ENCODE data around the gene PIK3CB. TPM values are rescaled to one million over a fixed set of nuclear protein-coding genes. Genes with fewer than 3 reads are reported as not detected.
A peak's percentile ranks its signal among the peaks of the same experiment; 100 is the strongest.

The PIK3CB gene
- 10 to 100 TPM; 20.6 to 32.0 TPM for total RNA-seq

DNA sequence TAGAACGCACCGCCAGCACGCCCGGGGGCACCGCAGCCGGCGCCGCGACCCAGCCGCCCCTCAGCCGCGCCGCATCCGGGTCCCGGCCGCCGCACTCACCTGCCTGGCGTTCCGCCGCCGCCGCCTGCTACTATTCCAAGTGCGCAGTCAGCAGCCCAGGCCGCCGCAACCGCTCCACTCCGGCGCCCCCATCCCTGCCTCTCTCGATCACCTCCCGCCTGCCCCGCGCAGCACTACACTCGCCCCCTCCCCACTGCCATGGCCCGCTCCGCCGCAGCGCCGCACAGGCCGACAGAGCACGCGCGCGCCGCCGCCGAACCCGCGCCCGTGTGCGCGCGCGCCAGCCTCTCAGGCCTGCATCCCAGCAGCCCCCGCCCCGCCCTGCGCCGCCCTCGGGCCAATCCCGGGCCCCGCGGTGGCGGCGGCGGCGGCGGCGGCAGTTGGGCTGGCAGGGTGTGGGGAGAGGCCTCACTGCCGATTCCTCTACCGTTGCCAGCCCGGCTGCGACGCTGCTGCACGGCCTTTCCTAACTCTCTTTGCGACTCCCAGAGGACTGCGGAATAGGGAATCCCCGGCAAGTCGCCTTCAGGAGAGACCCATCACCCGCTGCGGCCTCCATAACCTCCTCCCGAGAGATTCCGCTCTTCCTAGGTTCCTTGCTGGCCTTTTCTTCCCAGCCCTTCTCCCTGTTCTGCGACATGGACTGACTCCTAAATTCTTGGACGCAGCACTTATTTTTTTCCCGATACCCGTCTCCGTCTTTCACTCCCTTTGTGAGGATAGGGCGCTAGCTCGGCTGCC is at the start of gene PIK3CB:
Gene PIK3CB (minus strand): TSS at position 333 of the 801 bp plus-strand sequence. CDS start 75,585 bp downstream, outside the sequence.
- DNase-seq (ENCODE audit: low spot score) (peak; percentile 51), ATAC-seq (ENCODE audit: insufficient number of reproducible peaks, low FRiP score, low read depth) (peak; percentile 84)
- Histone ChIP-seq H3K4me3 (peak within 1 kb of the TSS; percentile 91), H3K9me3 (no peaks in the 10 kb centered on the region), H3K27me3 (replicated peaks; ENCODE audit: insufficient read depth) (no peaks in the 10 kb centered on the region), H3K36me3 (no peaks in the 10 kb centered on the region), H3K4me1 (ENCODE audit: control insufficient read depth in 1 of 2, low read depth in 2 of 2) (peaks cover 9 to 13% of the 10 kb centered on the region in 2 donors), H3K27ac (peak within 1 kb of the TSS; percentile 92)
- TF ChIP-seq, protein P1, sequence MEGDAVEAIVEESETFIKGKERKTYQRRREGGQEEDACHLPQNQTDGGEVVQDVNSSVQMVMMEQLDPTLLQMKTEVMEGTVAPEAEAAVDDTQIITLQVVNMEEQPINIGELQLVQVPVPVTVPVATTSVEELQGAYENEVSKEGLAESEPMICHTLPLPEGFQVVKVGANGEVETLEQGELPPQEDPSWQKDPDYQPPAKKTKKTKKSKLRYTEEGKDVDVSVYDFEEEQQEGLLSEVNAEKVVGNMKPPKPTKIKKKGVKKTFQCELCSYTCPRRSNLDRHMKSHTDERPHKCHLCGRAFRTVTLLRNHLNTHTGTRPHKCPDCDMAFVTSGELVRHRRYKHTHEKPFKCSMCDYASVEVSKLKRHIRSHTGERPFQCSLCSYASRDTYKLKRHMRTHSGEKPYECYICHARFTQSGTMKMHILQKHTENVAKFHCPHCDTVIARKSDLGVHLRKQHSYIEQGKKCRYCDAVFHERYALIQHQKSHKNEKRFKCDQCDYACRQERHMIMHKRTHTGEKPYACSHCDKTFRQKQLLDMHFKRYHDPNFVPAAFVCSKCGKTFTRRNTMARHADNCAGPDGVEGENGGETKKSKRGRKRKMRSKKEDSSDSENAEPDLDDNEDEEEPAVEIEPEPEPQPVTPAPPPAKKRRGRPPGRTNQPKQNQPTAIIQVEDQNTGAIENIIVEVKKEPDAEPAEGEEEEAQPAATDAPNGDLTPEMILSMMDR (IDR thresholded peaks at IDR 0.05), result no peak

- ATAC-seq (ENCODE audit: insufficient number of reproducible peaks, low FRiP score, low read depth) (no peak), DNase-seq (ENCODE audit: low spot score) (no peak)
- Histone ChIP-seq H3K27ac (no peak overlapping the region), H3K4me3 (no peak overlapping the region), H3K4me1 (ENCODE audit: control insufficient read depth in 1 of 2, low read depth in 2 of 2) (no peaks in the 10 kb centered on the region), H3K9me3 (no peaks in the 10 kb centered on the region), H3K36me3 (no peaks in the 10 kb centered on the region), H3K27me3 (replicated peaks; ENCODE audit: insufficient read depth) (no peaks in the 10 kb centered on the region)
- TF ChIP-seq, protein P1 (IDR thresholded peaks at IDR 0.05), result no peak
Observed at GRCh38 chr3:138881233-138881632, 46.5 kb upstream of the PIK3CB start.

DNA sequence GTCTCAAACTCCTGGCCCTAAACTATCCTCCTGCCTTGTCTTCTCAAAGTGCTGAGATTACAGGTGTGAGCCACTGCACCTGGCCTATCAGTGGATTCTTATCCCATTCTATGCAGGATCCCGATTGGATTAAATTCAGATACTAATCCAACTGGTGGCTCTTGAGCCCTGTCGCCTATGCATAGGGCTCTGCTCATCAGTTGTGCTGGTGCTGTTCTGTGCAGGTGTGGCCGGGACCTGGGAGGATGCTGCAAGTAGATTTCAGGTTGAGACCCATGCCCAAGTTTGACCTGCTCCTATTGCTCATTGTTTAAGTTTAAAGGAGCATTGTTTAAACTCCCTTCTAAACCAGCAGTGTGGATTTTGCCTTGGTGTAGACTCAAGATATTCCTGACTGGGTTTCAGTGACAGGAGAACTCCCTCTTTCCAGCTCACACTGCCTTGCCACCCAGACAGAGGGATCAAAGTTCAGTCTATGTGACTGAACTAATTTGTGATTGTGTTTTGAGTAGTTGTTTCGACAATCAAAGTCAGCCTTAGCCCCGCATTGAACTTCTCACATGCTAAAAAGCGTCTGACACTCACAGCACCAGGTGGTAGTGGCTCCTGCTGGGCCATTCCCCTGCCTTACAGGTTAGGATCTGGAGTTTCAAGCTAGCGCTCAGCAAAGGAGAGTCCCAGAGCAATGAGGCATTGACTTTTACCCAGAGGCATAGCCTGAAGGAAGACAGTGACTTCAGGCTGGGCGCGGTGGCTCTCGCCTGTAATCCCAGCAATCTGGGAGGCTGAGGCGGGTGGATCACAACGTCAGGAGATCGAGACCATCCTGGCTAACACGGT is 45.0 kb upstream of the PIK3CB start:
- H3K4me3 ChIP-seq, result no peak overlapping the region
- H3K27ac ChIP-seq, result no peak overlapping the region
- no peaks in the 10 kb centered on the region for H3K4me1 ChIP-seq (ENCODE audit: control insufficient read depth in 1 of 2, low read depth in 2 of 2)

DNA sequence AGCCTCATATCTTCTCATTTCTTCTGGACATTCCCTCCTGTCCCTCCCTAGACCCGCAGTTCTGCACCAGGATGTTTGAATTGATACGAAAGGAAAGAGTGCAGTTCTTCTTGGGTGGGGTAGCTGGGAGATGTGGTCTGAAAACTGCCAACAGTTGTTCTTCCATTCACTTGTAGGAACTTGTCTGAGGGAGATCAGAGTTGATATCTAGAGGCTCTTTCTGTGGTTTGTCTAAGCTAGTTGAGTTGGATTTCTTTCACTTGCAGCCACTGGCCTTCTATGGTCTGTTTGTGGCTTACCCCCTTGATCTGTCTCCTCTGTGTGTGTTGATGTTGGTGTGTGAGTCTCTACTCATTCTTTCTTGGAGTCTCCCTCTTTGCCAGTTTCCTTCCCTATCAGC is 42.5 kb upstream of the PIK3CB start:
- Histone ChIP-seq H3K4me1 (ENCODE audit: control insufficient read depth in 1 of 2, low read depth in 2 of 2) (no peaks in the 10 kb centered on the region), H3K4me3 (no peak overlapping the region), H3K36me3 (no peaks in the 10 kb centered on the region), H3K27me3 (replicated peaks; ENCODE audit: insufficient read depth) (no peaks in the 10 kb centered on the region), H3K27ac (no peak overlapping the region), H3K9me3 (no peaks in the 10 kb centered on the region)
- TF ChIP-seq, protein P1 (IDR thresholded peaks at IDR 0.05), result no peak
- no peak for ATAC-seq (ENCODE audit: insufficient number of reproducible peaks, low FRiP score, low read depth)
- DNase-seq (ENCODE audit: low spot score), result no peak

More for the DNA sequence above, 45.0 kb upstream of the PIK3CB start:
- no peak for ATAC-seq (ENCODE audit: insufficient number of reproducible peaks, low FRiP score, low read depth)
- Histone ChIP-seq H3K9me3 (no peaks in the 10 kb centered on the region), H3K27me3 (replicated peaks; ENCODE audit: insufficient read depth) (no peaks in the 10 kb centered on the region), H3K36me3 (no peaks in the 10 kb centered on the region)
- TF ChIP-seq, protein P1 (IDR thresholded peaks at IDR 0.05), result no peak
- DNase-seq (ENCODE audit: low spot score), result no peak

Measured in thoracic aorta (tissue), 2 donors.